ENCODE measurements around the gene STK35. TPM values are rescaled to one million over a fixed set of nuclear protein-coding genes. Genes with fewer than 3 reads are reported as not detected.

The STK35 gene
- total RNA-seq (10 to 100 TPM; 12.5 to 16.8 (median 13.7) TPM), polyA plus RNA-seq (10 to 100 TPM in 1 of 3 donors, 1 to 10 TPM in 2; 4.8 to 14.4 (median 9.9) TPM)

DNA sequence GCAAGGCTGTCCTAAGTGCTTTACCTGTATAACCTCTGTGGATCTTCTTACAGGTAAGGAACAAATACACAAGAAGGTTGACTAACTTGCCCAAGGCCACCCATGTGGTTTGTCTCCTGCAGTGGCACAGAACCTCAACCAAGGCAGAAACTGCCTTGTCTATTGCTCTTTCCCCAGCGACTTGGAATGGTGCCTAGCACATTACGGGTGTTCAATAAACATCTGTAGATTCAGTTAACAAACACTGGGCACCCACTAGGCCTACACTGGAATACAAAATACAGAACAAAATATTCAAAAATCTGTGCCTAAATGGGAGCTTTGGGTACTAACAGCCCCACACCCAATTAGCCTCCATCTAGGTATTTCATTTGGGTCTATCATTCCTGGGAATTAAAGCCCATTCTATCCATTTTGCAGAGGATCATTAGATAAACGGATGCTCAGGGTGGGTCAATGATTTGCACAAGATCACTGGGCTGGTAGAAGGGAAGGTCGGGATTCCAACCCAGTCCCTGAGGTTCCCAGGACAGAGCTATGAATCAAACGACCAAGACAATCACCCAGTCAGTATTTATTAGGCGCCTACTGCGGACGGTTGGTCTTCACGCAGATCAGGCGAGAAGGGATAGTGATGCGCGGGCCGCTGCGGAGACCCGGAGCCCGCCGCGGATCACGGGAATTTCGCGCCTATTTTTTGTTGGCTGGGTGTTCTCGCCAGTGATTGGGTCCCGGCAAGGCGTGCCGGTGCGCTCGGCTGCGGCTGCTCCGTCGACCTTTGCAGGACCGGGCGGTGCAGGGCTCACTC is at the start of gene STK35:
STK35 (plus strand) TSS at position 771 of the 808 bp plus-strand sequence. CDS start 55 bp downstream, outside the sequence.
- WGBS, 2 donors: 1 to 2% methylated on average over 32 of the region's 32 CpGs
- no peaks in the 10 kb centered on the region for H3K9me3 ChIP-seq
- peak within 1 kb of the TSS; percentile 70 to 86 (median 83) for H3K4me3 ChIP-seq
- H3K27ac ChIP-seq: peak within 1 kb of the TSS; percentile 94 to 98 (median 98)
- H3K4me1 ChIP-seq: peaks cover 3 to 37% (median 35%) of the 10 kb centered on the region in 4 donors
- DNase-seq: no peak
- intact Hi-C loops (cut with DNase I): loop anchor here (5.0 to 10.0 kb wide), 8 partner anchors 41 to 551 kb away; partner anchors contain the start of genes NOP56, SIRPA and SNRPB
- peaks cover 0 to 6% (median 0%) of the 10 kb centered on the region in 4 donors for H3K36me3 ChIP-seq
- TF ChIP-seq POLR2A (IDR thresholded peaks at IDR 0.05): no peak
- H3K27me3 ChIP-seq: no peaks in the 10 kb centered on the region

DNA sequence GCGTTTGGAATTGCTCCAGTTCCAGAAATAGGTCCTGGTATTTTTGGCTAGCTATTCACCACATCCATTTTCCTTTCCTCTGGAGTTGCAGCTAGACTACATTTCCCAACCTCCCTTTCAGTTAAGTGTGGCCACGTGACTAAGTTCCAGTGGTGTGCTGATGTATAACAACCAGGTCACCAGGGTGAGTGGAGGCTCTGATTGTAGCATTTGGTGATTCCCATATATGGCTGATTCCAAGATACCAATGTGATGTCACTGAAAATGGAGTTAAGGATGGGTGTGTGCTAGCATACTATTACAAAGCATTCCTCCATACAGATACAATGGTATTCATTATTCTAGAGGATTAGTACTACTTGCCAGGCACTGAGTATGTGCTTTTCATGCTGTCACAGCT is 49.7 kb upstream of the STK35 start:
- DNase-seq: no peak
- Histone ChIP-seq H3K4me1 (no peaks in the 10 kb centered on the region), H3K27me3 (peaks cover 0 to 4% (median 4%) of the 10 kb centered on the region in 3 donors), H3K9me3 (peaks cover 0 to 6% (median 5%) of the 10 kb centered on the region in 4 donors), H3K4me3 (no peak overlapping the region), H3K27ac (no peak overlapping the region), H3K36me3 (no peaks in the 10 kb centered on the region)
- 51 to 61% methylated on average over 2 of the region's 2 CpGs for WGBS, 2 donors
- TF ChIP-seq POLR2A (IDR thresholded peaks at IDR 0.05): no peak
- no peak for TF ChIP-seq POLR2AphosphoS5 (IDR thresholded peaks at IDR 0.05)
- no peak for TF ChIP-seq EP300 (IDR thresholded peaks at IDR 0.05)
- TF ChIP-seq, protein P1, sequence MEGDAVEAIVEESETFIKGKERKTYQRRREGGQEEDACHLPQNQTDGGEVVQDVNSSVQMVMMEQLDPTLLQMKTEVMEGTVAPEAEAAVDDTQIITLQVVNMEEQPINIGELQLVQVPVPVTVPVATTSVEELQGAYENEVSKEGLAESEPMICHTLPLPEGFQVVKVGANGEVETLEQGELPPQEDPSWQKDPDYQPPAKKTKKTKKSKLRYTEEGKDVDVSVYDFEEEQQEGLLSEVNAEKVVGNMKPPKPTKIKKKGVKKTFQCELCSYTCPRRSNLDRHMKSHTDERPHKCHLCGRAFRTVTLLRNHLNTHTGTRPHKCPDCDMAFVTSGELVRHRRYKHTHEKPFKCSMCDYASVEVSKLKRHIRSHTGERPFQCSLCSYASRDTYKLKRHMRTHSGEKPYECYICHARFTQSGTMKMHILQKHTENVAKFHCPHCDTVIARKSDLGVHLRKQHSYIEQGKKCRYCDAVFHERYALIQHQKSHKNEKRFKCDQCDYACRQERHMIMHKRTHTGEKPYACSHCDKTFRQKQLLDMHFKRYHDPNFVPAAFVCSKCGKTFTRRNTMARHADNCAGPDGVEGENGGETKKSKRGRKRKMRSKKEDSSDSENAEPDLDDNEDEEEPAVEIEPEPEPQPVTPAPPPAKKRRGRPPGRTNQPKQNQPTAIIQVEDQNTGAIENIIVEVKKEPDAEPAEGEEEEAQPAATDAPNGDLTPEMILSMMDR (IDR thresholded peaks at IDR 0.05): no peak
- intact Hi-C loops (cut with DNase I): no loop called here

DNA sequence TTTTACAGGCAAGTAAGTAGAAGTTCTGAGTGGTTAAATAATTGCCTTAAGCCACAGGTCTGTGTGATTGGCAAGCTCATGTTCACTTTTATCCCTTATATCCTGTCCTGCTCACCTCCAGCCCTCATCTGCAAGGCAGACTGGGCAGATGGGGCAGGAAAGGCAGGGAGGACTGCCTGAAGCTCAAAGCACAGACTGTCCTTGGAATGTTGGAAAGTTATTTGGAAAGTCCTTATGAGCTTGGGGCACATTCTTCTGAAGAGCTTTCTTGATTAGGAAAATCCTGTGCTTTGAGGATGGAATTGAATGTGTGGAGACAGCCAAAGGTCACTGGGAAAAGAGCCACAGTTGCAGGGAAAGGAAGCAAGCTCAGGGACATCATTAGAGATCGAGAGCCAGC is 48.9 kb upstream of the STK35 start:
- 67 to 78% methylated on average over 1 of the region's 1 CpG for WGBS, 2 donors
- intact Hi-C loops (cut with DNase I): no loop called here
- Histone ChIP-seq H3K4me3 (no peak overlapping the region), H3K9me3 (peaks cover 0 to 6% (median 5%) of the 10 kb centered on the region in 4 donors), H3K4me1 (no peaks in the 10 kb centered on the region), H3K27me3 (peaks cover 0 to 4% (median 4%) of the 10 kb centered on the region in 3 donors), H3K27ac (no peak overlapping the region), H3K36me3 (no peaks in the 10 kb centered on the region)
- TF ChIP-seq EP300 (IDR thresholded peaks at IDR 0.05) (no peak), POLR2A (IDR thresholded peaks at IDR 0.05) (no peak), POLR2AphosphoS5 (IDR thresholded peaks at IDR 0.05) (no peak)
- TF ChIP-seq, protein P1 (IDR thresholded peaks at IDR 0.05): no peak
- no peak for DNase-seq

DNA sequence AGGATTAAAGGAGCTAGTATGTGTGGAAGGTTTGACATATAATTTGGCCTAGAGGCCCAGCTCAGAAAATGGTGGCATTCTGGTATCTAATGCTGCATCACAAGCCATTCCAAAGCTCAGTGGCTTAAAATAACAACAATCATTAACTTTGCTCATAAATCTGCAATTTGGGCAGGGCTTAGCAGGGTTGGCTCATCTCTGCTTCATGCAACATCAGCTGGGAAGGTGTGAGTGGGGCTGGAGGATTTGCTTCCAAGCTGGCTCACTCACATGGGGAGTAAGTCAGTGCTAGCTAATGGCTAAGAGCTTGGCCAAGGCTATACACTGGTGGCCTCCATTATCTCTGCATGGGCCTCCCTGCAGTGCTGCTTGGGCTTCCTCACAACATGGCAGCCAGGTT is 48.0 kb upstream of the STK35 start:
- DNase-seq: no peak
- Histone ChIP-seq H3K4me3 (no peak overlapping the region), H3K27me3 (peaks cover 0 to 4% (median 4%) of the 10 kb centered on the region in 3 donors), H3K36me3 (no peaks in the 10 kb centered on the region), H3K9me3 (peaks cover 0 to 8% (median 5%) of the 10 kb centered on the region in 4 donors), H3K4me1 (no peaks in the 10 kb centered on the region), H3K27ac (no peak overlapping the region)
- intact Hi-C loops (cut with DNase I): no loop called here
- TF ChIP-seq EP300 (IDR thresholded peaks at IDR 0.05): no peak
- TF ChIP-seq POLR2A (IDR thresholded peaks at IDR 0.05): no peak
- no peak for TF ChIP-seq POLR2AphosphoS5 (IDR thresholded peaks at IDR 0.05)
- TF ChIP-seq, protein P1 (IDR thresholded peaks at IDR 0.05): no peak

DNA sequence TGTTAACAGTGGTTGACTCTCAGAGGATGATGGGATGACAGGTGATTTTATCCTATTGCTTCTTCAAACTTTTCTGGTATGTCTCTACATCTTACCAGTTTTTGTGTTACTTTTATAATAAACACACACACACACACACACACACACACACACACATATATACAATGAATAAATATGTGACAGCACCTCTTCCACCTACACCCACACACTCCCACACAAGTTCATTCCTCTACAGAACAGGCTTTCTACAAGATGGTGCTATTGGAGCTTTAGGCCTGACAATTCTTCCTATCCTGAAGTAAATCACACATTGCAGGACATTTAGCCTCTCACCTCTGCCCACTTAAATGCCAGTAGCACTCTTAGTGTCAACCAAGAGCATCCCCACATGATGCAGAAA is 46.7 kb upstream of the STK35 start:
- Histone ChIP-seq H3K27me3 (peaks cover 0 to 4% (median 4%) of the 10 kb centered on the region in 3 donors), H3K9me3 (peaks cover 0 to 11% (median 5%) of the 10 kb centered on the region in 4 donors), H3K4me1 (no peaks in the 10 kb centered on the region), H3K27ac (no peak overlapping the region), H3K4me3 (no peak overlapping the region), H3K36me3 (no peaks in the 10 kb centered on the region)
- intact Hi-C loops (cut with DNase I): no loop called here
- TF ChIP-seq POLR2AphosphoS5 (IDR thresholded peaks at IDR 0.05) (no peak), EP300 (IDR thresholded peaks at IDR 0.05) (no peak), POLR2A (IDR thresholded peaks at IDR 0.05) (no peak)
- TF ChIP-seq, protein P1 (IDR thresholded peaks at IDR 0.05): no peak
- DNase-seq: no peak
